GM10248 (cell line): ENCODE results near the gene USP16.

Experiments
- CTCF ChIA-PET: fragments of 300-600 bp; sonication (Branson Sonifier 250); formaldehyde crosslinking; extraction: SDS; loops from one replicate; lab custom pipeline; 2021; ENCODE audit warnings: antibody characterized with exemption; lab: Yijun Ruan, JAX
- POLR2A ChIA-PET: fragments of 350-650 bp; sonication (Branson Sonifier 250); formaldehyde crosslinking; extraction: SDS; loops from one replicate; lab custom pipeline; 2020; ENCODE audit warnings: antibody characterized with exemption; lab: Yijun Ruan, JAX
- DNase-seq: peaks from one replicate; pipeline ENCODE4 v3.0.0; 2012; ENCODE audit errors: extremely low spot score
- CTCF ChIP-seq: IDR thresholded peaks from 2 replicates; pipeline ENCODE4 v1.5.1; 2012; ENCODE audit warnings: mild to moderate bottlenecking, low read depth; ENCODE audit errors: extremely low read depth, missing control alignments, control extremely low read depth

Gene USP16

GRCh38 chr21:29053656-29054055 is 29.2 kb downstream of the USP16 start:
- DNase-seq = no peak
- CTCF ChIA-PET = interaction anchor here (1.3 kb wide), 1 partner anchor 19 kb away, joined by 3 read pairs; the partner anchor contains the start of gene CCT8
- TF ChIP-seq CTCF = no peak
- POLR2A ChIA-PET = no interaction called here

- POLR2A ChIA-PET = interaction anchor here (0.6 kb wide), 1 partner anchor 24 kb away, joined by 5 read pairs; no protein-coding TSS in a partner anchor
- CTCF ChIA-PET = interaction anchor here (0.8 kb wide), 2 partner anchors 16 to 22 kb away, joined by 3 read pairs; no protein-coding TSS in a partner anchor
- TF ChIP-seq CTCF = no peak
- DNase-seq = no peak
Observed at GRCh38 chr21:29055080-29055479, 30.6 kb downstream of the USP16 start.

- CTCF ChIA-PET = no interaction called here
- DNase-seq = no peak
- POLR2A ChIA-PET = no interaction called here
- TF ChIP-seq CTCF = no peak
Observed at GRCh38 chr21:29056005-29056404, 31.5 kb downstream of the USP16 start.

- CTCF ChIA-PET = no interaction called here
- POLR2A ChIA-PET = no interaction called here
- no peak for TF ChIP-seq CTCF
- DNase-seq = no peak
Observed at GRCh38 chr21:29056538-29057050, 32.1 kb downstream of the USP16 start.

- ChIA-PET POLR2A (interaction anchor here (0.6 to 0.7 kb wide), 2 partner anchors 20 to 39 kb away, joined by 3 to 8 read pairs; no protein-coding TSS in a partner anchor), CTCF (interaction anchor here (1.4 to 2.8 kb wide), 3 partner anchors 13 to 41 kb away, joined by 3 to 8 read pairs (median 8); partner anchors contain the start of gene USP16)
- TF ChIP-seq CTCF = no peak
- DNase-seq = peak; percentile 47
Observed at GRCh38 chr21:29064850-29065481, 40.5 kb downstream of the USP16 start.

GRCh38 chr21:29072873-29073221 is 48.4 kb downstream of the USP16 start:
- CTCF ChIA-PET = interaction anchor here (1.2 to 3.5 kb wide), 5 partner anchors 9 to 300 kb away, joined by 3 to 8 read pairs (median 6); no protein-coding TSS in a partner anchor
- DNase-seq = no peak
- POLR2A ChIA-PET = no interaction called here
- TF ChIP-seq CTCF = no peak
